ENCODE results near the gene MLLT1.
"Not testable (repeated sequence)": the region's sequence is repeated elsewhere in the genome, so short reads cannot be mapped to it uniquely, and the experiment has no call there.

The MLLT1 gene, protein sequence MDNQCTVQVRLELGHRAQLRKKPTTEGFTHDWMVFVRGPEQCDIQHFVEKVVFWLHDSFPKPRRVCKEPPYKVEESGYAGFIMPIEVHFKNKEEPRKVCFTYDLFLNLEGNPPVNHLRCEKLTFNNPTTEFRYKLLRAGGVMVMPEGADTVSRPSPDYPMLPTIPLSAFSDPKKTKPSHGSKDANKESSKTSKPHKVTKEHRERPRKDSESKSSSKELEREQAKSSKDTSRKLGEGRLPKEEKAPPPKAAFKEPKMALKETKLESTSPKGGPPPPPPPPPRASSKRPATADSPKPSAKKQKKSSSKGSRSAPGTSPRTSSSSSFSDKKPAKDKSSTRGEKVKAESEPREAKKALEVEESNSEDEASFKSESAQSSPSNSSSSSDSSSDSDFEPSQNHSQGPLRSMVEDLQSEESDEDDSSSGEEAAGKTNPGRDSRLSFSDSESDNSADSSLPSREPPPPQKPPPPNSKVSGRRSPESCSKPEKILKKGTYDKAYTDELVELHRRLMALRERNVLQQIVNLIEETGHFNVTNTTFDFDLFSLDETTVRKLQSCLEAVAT

DNA sequence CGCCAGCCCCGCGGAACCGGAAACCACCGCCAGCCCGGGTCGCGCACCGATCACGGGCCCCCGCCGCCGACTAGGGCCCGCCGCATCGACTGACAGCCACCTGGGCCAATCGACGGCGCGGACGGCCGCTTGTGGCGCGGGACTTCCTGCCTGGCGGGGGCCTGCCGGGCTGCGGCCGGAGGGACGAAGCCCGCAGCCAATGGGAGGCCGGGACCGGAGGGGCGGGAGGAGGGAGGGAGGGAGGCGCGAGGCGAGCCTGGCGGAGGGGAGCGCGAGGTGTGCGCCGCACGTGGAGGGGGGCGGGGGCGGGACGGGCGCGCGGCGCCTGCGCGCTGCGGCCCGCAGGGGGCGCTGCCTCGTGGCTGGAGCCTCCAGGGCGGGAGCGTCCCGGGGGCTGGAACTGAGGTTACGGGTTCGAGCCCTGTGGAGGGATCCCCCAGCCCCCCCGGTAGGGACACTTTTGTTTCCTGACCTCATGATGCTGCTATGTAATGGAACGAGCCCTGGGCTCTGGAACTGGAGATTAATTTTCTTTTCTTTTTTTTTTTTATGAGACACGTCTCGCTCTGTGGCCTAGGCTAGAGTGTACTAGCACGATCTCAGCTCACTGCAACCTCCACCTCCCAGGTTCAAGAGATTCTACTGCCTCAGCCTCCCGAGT is at the start of gene MLLT1:
Gene MLLT1 (minus strand): TSS at position 45 of the 661 bp plus-strand sequence. CDS start 191 bp downstream, outside the sequence.
- peak; percentile 92 for DNase-seq

- no peak for DNase-seq
Observed at GRCh38 chr19:6326815-6327214, 47.0 kb upstream of the MLLT1 start.

GRCh38 chr19:6325614-6326013 is 45.8 kb upstream of the MLLT1 start:
- DNase-seq = no peak

DNA sequence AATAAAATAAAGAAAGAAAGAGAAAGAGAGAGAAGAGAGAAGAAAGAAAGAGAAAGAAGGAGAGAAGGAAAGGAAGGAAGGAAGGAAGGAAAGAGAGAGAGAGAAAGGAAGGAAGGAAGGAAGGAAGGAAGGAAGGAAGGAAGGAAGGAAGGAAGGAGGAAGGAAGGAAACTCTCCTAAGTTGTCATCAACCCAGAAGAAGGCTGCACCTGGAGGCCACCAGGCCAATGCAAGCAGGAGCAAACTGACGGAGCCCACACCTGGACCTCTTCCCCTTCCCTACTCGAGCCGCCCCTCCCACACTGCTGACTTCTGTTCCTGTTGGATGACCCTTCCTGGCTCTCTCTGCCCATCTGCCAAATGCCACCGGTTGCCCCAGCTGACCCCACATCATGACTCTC is 45.0 kb upstream of the MLLT1 start:
- no peak for DNase-seq

DNA sequence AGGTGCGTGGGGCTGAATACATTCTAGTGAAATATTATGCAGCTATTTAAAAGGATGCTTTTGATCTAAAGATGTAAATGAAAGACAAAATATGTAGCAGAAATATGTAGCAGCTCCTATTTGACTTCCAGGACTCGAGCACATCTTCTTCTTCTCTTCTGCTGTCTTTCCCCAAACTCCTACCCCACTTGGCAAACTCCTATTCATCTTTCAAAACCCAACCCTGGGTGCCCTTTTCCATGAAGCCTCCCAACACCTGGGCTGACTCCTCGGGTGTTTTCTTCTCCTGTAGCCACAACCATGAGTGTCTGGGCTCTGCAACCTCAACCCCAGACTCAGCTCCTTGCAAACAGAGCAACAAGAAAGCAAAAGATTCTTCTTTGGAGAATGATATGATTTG is 42.5 kb upstream of the MLLT1 start:
- DNase-seq = no peak

- no peak for DNase-seq
Observed at GRCh38 chr19:6319376-6319775, 39.6 kb upstream of the MLLT1 start.

DNA sequence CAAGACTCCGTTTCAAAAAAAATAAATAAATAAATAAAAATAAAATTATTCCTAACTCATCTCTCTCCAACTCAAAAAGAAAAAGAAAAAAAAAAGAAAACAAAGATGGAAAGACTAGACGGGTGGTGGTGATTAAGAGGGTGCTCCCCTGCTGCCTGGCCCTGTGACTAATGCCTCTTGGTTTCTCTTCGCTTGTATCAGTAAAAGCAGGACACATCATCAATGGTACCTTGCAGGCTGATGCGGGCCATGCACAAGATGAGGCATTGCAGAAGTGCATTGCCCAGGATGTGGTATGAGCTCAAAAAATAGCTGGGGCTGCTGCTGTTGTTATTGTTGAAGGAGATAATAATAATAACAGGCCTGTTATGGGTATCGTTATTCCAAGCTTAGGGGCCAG is 39.0 kb upstream of the MLLT1 start:
- DNase-seq = no peak

DNA sequence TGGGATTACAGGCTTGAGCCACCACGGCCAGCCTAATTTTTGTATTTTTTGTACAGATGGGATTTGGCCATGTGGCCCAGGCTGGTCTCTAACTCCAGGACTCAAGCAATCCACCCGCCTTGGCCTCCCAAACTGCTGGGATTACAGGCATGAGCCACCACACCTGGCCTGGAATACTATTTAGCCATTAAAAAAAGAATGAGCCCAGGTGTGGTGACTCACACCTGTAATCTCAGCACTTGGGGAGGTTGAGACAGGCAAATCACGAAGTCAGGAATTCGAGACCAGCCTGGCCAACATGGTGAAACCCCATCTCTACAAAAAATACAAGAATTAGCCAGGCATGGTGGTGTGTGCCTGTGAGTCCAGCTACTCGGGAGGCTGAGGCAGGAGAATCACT is 35.9 kb upstream of the MLLT1 start:
- DNase-seq = not testable (repeated sequence)

GRCh38 chr19:6313398-6313969 is 33.7 kb upstream of the MLLT1 start:
- DNase-seq = no peak

GRCh38 chr19:6312018-6312417 is 32.2 kb upstream of the MLLT1 start:
- DNase-seq = no peak

- DNase-seq = no peak
Observed at GRCh38 chr19:6298413-6298812, 18.6 kb upstream of the MLLT1 start.

DNA sequence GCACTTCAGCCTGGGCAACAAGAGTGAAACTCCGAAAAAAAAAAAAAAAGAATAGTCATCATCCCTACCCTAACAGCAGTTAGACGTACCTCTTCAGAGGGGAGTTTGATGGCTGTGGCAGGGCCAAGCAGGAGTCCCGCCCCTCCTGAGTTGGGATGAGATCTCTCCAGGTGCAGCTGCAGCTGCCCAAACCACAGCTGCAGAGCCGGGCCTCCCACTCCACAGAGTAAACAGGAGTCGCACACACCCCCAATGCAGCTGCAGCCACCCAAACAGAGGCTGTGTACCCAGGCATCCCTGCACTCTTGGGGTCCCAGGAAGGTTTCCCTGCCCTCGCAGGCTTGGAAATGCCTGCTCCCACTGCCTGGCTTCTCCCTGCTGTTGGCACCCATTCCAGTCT is 17.4 kb upstream of the MLLT1 start:
- DNase-seq = no peak

- no peak for DNase-seq
Observed at GRCh38 chr19:6292006-6292405, 12.2 kb upstream of the MLLT1 start.

DNA sequence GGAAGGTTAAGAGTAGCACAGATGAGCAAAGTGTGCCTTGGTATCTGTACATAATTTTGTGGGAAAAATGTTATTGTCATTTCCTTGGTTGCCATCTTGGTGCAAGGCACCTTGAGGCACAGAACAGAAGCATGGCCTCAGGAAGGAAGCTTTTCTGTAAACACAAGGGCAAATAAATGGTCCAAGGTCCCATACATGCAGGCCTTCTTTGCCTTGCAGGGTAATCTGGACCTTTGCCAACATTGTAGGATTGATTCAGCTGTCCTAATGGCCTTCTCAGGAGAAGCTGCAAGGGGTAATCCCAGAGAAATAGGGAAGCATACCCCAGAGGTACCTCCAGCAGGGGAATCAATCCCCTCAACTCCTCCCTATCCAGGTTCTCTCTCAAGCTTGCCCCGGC is 9.0 kb upstream of the MLLT1 start:
- DNase-seq = no peak

DNA sequence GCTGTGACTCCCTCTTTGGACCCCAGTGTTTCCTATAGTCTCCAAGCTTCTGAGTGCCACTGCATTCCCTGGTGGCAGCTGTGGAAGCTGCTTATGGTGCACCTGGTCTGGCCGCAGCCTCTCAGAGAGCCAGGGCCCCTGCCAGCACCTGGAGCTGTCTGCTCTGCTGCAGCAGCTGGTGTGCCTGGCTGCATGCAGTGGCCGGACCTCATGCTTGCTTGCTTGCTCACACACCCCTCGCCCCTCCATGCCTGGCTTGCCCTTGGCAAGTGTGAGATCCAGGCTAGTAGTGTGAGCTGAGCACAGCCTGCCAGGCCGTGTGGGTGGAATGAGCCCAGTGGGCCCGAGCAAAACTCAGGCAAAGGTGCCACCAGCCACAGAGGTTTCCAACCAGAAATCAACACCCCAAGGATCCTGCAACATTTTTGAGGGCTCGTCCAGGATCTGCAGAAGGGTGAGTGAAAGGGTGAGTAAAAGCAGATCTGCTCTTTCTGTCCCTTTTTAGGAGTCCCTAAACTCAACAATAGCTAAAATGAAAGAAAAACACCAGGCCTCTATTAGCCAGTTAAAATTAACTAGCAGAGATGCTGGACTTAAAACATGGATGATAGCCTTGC is 7.6 kb upstream of the MLLT1 start:
- no peak for DNase-seq

- no peak for DNase-seq
Observed at GRCh38 chr19:6286676-6287075, 6.9 kb upstream of the MLLT1 start.

DNA sequence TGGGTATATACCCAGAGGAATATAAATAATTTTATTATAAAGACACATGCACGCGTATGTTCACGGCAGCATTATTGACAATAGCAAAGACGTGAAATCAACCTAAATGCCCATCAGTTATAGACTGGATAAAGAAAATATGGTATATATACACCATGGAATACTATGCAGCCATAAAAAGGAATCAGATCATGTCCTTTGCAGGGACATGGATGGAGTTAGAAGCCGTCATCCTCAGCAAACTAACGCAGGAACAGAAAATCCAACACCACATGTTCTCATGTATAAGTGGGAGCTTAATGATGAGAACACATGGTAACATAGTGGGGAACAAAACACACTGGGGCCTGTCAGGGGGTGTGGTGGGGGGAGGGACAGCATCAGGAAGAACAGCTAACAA is 2.6 kb upstream of the MLLT1 start:
- not testable (repeated sequence) for DNase-seq

DNA sequence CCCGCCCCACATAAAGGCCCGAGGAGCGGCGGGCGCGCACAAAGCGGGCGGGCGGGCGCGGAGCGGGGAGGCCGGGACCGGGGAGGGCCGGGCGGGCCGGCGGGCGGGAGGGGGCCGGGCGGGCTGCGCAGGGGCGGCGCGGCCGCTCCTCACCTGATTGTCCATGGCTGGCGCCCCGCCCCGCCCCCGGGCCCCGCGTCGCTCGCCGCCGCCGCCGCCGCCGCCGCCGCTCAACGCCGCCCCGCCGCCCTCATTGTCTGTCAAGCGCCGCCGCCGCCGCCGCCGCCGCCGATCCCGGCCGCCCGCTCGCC is 200 bp downstream of the MLLT1 start:
- peak; percentile 44 for DNase-seq

GRCh38 chr19:6278740-6279619 is 795 bp downstream of the MLLT1 start:
- no peak for DNase-seq

- no peak for DNase-seq
Observed at GRCh38 chr19:6278051-6278450, 1.7 kb downstream of the MLLT1 start.

GRCh38 chr19:6276447-6276846 is 3.3 kb downstream of the MLLT1 start:
- no peak for DNase-seq

- DNase-seq = no peak
Observed at GRCh38 chr19:6275170-6275744, 4.5 kb downstream of the MLLT1 start.

Measured in NCI-H146 (cell line).